Type B pancreatic cell (in vitro differentiated cells): ENCODE results near the gene CHST13. TPM values are rescaled to one million over a fixed set of nuclear protein-coding genes. Genes with fewer than 3 reads are reported as not detected.

Experiments
- DNase-seq: peaks from one replicate; pipeline ENCODE4 v3.0.0; 2021; ENCODE audit warnings: mixed read lengths; ENCODE audit not compliant: unreplicated experiment; ENCODE audit errors: extremely low spot score
- H3K27ac Mint-ChIP-seq: 2 replicates; pipeline ENCODE4 v1.8.0; 2021; ENCODE audit warnings: mild to moderate bottlenecking, mixed read lengths
- H3K27me3 Mint-ChIP-seq: 2 replicates; pipeline ENCODE4 v1.8.0; 2021; ENCODE audit warnings: mixed read lengths
- H3K36me3 Mint-ChIP-seq: 2 replicates; pipeline ENCODE4 v1.8.0; 2021; ENCODE audit warnings: mixed read lengths
- H3K4me1 Mint-ChIP-seq: one replicate; pipeline ENCODE4 v1.8.0; 2021; ENCODE audit warnings: mixed read lengths; ENCODE audit not compliant: unreplicated experiment
- H3K4me3 Mint-ChIP-seq: 2 replicates; pipeline ENCODE4 v1.8.0; 2021; ENCODE audit warnings: mild to moderate bottlenecking, mixed read lengths
- H3K9me3 Mint-ChIP-seq: 2 replicates; pipeline ENCODE4 v1.8.0; 2021; ENCODE audit warnings: mixed read lengths
- CTCF ChIP-seq: fragments of 200-600 bp; sonication (generic); conservative IDR thresholded peaks from 2 replicates; pipeline ENCODE4 v1.5.0; 2021; ENCODE audit warnings: antibody characterized with exemption, mild to moderate bottlenecking
- total RNA-seq: library from RNA; stranded (reverse); gene quantifications from 2 replicates; pipeline ENCODE4 v1.2.1, GENCODE V29; 2021; ENCODE audit warnings: low replicate concordance

CHST13 gene
- total RNA-seq, 1 donor from 2014 or later: 0.31 TPM

- Mint-ChIP-seq H3K27me3 (peaks cover 15% of the 10 kb centered on the region), H3K9me3 (no peaks in the 10 kb centered on the region), H3K27ac (no peak overlapping the region), H3K4me3 (no peak overlapping the region), H3K4me1 (no peaks in the 10 kb centered on the region), H3K36me3 (no peaks in the 10 kb centered on the region)
- no peak for TF ChIP-seq CTCF
- no peak for DNase-seq
Measured at GRCh38 chr3:126502656-126503055, 21.3 kb upstream of the CHST13 start.

GRCh38 chr3:126503701-126504100 lies 20.3 kb upstream of the CHST13 start:
- no peak overlapping the region for H3K4me3 Mint-ChIP-seq
- TF ChIP-seq CTCF: no peak
- no peak overlapping the region for H3K27ac Mint-ChIP-seq
- no peaks in the 10 kb centered on the region for H3K9me3 Mint-ChIP-seq
- H3K4me1 Mint-ChIP-seq: no peaks in the 10 kb centered on the region
- DNase-seq: no peak
- no peaks in the 10 kb centered on the region for H3K36me3 Mint-ChIP-seq
- peaks cover 15% of the 10 kb centered on the region for H3K27me3 Mint-ChIP-seq

GRCh38 chr3:126507886-126508285 lies 16.1 kb upstream of the CHST13 start:
- Mint-ChIP-seq H3K27ac (no peak overlapping the region), H3K4me3 (no peak overlapping the region), H3K9me3 (no peaks in the 10 kb centered on the region), H3K36me3 (no peaks in the 10 kb centered on the region), H3K27me3 (peaks cover 21% of the 10 kb centered on the region), H3K4me1 (no peaks in the 10 kb centered on the region)
- TF ChIP-seq CTCF: no peak
- DNase-seq: no peak

GRCh38 chr3:126508564-126508964 lies 15.4 kb upstream of the CHST13 start:
- no peak for DNase-seq
- H3K36me3 Mint-ChIP-seq: no peaks in the 10 kb centered on the region
- H3K4me3 Mint-ChIP-seq: no peak overlapping the region
- no peaks in the 10 kb centered on the region for H3K9me3 Mint-ChIP-seq
- no peak for TF ChIP-seq CTCF
- H3K27me3 Mint-ChIP-seq: peaks cover 21% of the 10 kb centered on the region
- H3K27ac Mint-ChIP-seq: no peak overlapping the region
- H3K4me1 Mint-ChIP-seq: no peaks in the 10 kb centered on the region

- Mint-ChIP-seq H3K27me3 (peaks cover 15% of the 10 kb centered on the region), H3K36me3 (no peaks in the 10 kb centered on the region), H3K27ac (no peak overlapping the region), H3K9me3 (no peaks in the 10 kb centered on the region), H3K4me1 (no peaks in the 10 kb centered on the region), H3K4me3 (no peak overlapping the region)
- TF ChIP-seq CTCF: no peak
- no peak for DNase-seq
Measured at GRCh38 chr3:126509597-126510307, 14.2 kb upstream of the CHST13 start.
